OCI-LY3 (cell line): Measurements from ENCODE around the gene ACSL3.
A peak's percentile ranks its signal among the peaks of the same experiment; 100 is the strongest.

Source experiments
- H2AFZ ChIP-seq: fragments of 200-600, 300-600 bp; shearing (Covaris generic); 2 replicates; pipeline ENCODE4 v1.6.0; 2014; ENCODE audit warnings: antibody characterized with exemption, low read depth, low read length
- H3K27ac ChIP-seq: fragments of 200-600, 300-600 bp; sonication (generic); 2 replicates; pipeline ENCODE4 v1.5.1; 2014; ENCODE audit warnings: mild to moderate bottlenecking, low read length, moderate library complexity, mixed read lengths
- H3K27me3 ChIP-seq: fragments of 200-600, 300-600 bp; sonication (generic); 2 replicates; pipeline ENCODE4 v1.6.1; 2014; ENCODE audit warnings: low read depth, low read length, mixed read lengths
- H3K36me3 ChIP-seq: fragments of 200-600, 300-600 bp; sonication (generic); replicated peaks from 2 replicates; pipeline ENCODE3; 2014; ENCODE audit warnings: low read depth, low read length, mixed read lengths
- H3K4me1 ChIP-seq: fragments of 300-600, 200-600 bp; sonication (generic); 2 replicates; pipeline ENCODE4 v1.6.1; 2014; ENCODE audit warnings: low read length, mixed read lengths
- H3K4me2 ChIP-seq: fragments of 200-600, 300-600 bp; sonication (generic); 2 replicates; pipeline ENCODE4 v1.6.1; 2014; ENCODE audit warnings: low read length, mixed read lengths
- H3K4me3 ChIP-seq: fragments of 300-600, 200-600 bp; sonication (generic); 2 replicates; pipeline ENCODE4 v1.5.1; 2014; ENCODE audit warnings: antibody characterized with exemption, mild to moderate bottlenecking, low read length, moderate library complexity
- H3K79me2 ChIP-seq: fragments of 300-600, 200-600 bp; shearing (Covaris generic); 2 replicates; pipeline ENCODE4 v1.6.1; 2014; ENCODE audit warnings: mild to moderate bottlenecking, low read length, mixed read lengths
- H3K9ac ChIP-seq: fragments of 300-600, 200-600 bp; shearing (Covaris generic); 2 replicates; pipeline ENCODE4 v1.6.0; 2014; ENCODE audit warnings: mild to moderate bottlenecking, low read length, moderate library complexity
- H3K9me3 ChIP-seq: fragments of 200-600, 300-600 bp; shearing (Covaris generic); 2 replicates; pipeline ENCODE4 v1.6.1; 2014; ENCODE audit warnings: low read length, mixed read lengths; ENCODE audit not compliant: insufficient read depth
- H4K20me1 ChIP-seq: fragments of 200-600, 300-600 bp; sonication (generic); 2 replicates; pipeline ENCODE4 v1.6.1; 2016; ENCODE audit warnings: low read length, mixed read lengths; ENCODE audit not compliant: insufficient read depth
- CTCF ChIP-seq: fragments of 200-600, 300-600 bp; sonication (generic); IDR thresholded peaks from 2 replicates; pipeline ENCODE4 v1.5.1; 2014; ENCODE audit warnings: antibody characterized with exemption, low read length, low read depth
- EZH2phosphoT487 ChIP-seq: fragments of 200-600 bp; shearing (Covaris generic); IDR thresholded peaks from 2 replicates; pipeline ENCODE4 v1.6.1; 2018; ENCODE audit warnings: antibody characterized with exemption, mixed run types, low read depth

The ACSL3 gene

GRCh38 chr2:222919841-222920526, 59.1 kb downstream of the ACSL3 start:
- TF ChIP-seq EZH2phosphoT487 (no peak), CTCF (no peak)
- H3K4me1 ChIP-seq: peaks cover 19% of the 10 kb centered on the region
- no peak overlapping the region for H3K9ac ChIP-seq
- no peaks in the 10 kb centered on the region for H3K9me3 ChIP-seq
- H3K27me3 ChIP-seq: no peaks in the 10 kb centered on the region
- no peak overlapping the region for H3K4me3 ChIP-seq
- H3K4me2 ChIP-seq: no peak overlapping the region
- H4K20me1 ChIP-seq: no peaks in the 10 kb centered on the region
- H2AFZ ChIP-seq: no peak overlapping the region
- H3K79me2 ChIP-seq: peaks cover 21% of the 10 kb centered on the region
- H3K27ac ChIP-seq: no peak overlapping the region
- H3K36me3 ChIP-seq: peaks cover 41% of the 10 kb centered on the region

GRCh38 chr2:222920657-222921186, 59.9 kb downstream of the ACSL3 start:
- no peak overlapping the region for H3K4me3 ChIP-seq
- TF ChIP-seq EZH2phosphoT487: no peak
- TF ChIP-seq CTCF: no peak
- peaks cover 41% of the 10 kb centered on the region for H3K36me3 ChIP-seq
- peaks cover 19% of the 10 kb centered on the region for H3K4me1 ChIP-seq
- H3K4me2 ChIP-seq: no peak overlapping the region
- no peaks in the 10 kb centered on the region for H4K20me1 ChIP-seq
- H2AFZ ChIP-seq: no peak overlapping the region
- no peak overlapping the region for H3K27ac ChIP-seq
- H3K27me3 ChIP-seq: no peaks in the 10 kb centered on the region
- H3K9ac ChIP-seq: no peak overlapping the region
- peaks cover 13% of the 10 kb centered on the region for H3K79me2 ChIP-seq
- H3K9me3 ChIP-seq: no peaks in the 10 kb centered on the region

DNA sequence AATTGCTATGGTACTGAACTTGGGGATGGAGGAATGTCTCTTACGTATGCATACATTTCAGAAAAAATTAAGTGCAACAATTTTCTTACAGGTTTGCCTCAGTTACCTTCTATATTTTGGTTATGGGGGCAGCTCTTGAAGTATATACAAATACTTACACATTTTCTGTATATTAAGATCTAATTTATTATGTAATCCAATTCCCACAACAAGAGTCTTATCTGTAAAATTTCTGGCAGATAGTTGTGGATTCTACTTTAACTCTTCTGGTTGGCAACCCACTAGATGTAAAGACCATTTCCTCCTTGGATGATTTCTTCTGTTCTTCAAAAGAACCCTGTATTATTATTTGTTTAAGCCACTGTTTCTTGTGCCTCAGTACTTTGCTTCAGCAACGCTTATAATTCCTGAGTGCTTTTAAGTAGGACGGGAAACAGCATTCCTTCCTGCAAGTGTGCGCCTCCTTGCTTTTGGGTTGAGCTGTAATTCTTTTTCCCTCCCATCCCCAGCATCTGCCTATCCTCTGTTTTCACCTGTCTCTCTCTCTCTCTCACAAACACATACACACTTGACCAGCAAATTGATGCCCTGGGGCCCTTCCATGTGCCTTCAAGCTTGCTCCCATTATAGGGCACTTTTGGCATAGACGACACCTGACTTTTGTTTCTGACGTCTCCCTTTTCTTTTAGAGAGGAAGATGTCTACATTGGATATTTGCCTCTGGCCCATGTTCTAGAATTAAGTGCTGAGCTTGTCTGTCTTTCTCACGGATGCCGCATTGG, 61.4 kb downstream of the ACSL3 start:
- H3K27me3 ChIP-seq: no peaks in the 10 kb centered on the region
- H3K36me3 ChIP-seq: peaks cover 34% of the 10 kb centered on the region
- H3K9ac ChIP-seq: no peak overlapping the region
- no peak overlapping the region for H3K27ac ChIP-seq
- no peaks in the 10 kb centered on the region for H4K20me1 ChIP-seq
- no peak for TF ChIP-seq EZH2phosphoT487
- no peak for TF ChIP-seq CTCF
- H3K4me3 ChIP-seq: no peak overlapping the region
- no peak overlapping the region for H2AFZ ChIP-seq
- H3K9me3 ChIP-seq: no peaks in the 10 kb centered on the region
- peaks cover 3% of the 10 kb centered on the region; the same call in 1 of the 2 replicates for H3K79me2 ChIP-seq
- no peak overlapping the region for H3K4me2 ChIP-seq
- peaks cover 32% of the 10 kb centered on the region for H3K4me1 ChIP-seq

DNA sequence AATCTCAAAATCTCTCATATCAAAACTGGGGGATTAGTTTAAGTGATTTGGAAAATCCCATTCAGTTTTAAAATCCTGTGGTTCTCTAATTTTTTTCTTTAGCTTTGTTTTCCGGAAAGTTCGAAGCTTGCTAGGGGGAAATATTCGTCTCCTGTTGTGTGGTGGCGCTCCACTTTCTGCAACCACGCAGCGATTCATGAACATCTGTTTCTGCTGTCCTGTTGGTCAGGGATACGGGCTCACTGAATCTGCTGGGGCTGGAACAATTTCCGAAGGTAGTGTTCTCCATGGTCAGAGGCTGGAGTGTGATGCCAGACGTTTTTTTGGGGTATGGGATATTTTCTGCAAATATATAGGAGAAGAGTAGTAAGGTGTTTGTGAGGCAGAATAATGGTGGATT, 66.1 kb downstream of the ACSL3 start:
- Histone ChIP-seq H3K4me1 (peaks cover 65% of the 10 kb centered on the region), H2AFZ (no peak overlapping the region), H3K79me2 (peaks cover 14% of the 10 kb centered on the region), H4K20me1 (no peaks in the 10 kb centered on the region), H3K9ac (peak overlapping the region; percentile 90), H3K4me3 (peak overlapping the region; percentile 60), H3K27ac (peak overlapping the region; percentile 100), H3K9me3 (no peaks in the 10 kb centered on the region), H3K27me3 (no peaks in the 10 kb centered on the region), H3K36me3 (peaks cover 27% of the 10 kb centered on the region), H3K4me2 (peak overlapping the region; percentile 81)
- TF ChIP-seq EZH2phosphoT487 (no peak), CTCF (0 out of 2 replicates have a peak, but pooled peaks have one; percentile 24)
